ENCODE measurements around the gene SND1. TPM values are rescaled to one million over a fixed set of nuclear protein-coding genes. Genes with fewer than 3 reads are reported as not detected.

SND1 gene
- total RNA-seq, 4 donors from 2014 or later, result 64.3 to 77.0 (median 70.4) TPM

GRCh38 chr7:128112781-128113221 is 460.8 kb downstream of the SND1 start:
- Histone ChIP-seq H3K9me3 (no peaks in the 10 kb centered on the region), H3K27me3 (peaks cover 3% of the 10 kb centered on the region), H3K27ac (no peak overlapping the region), H3K36me3 (no peaks in the 10 kb centered on the region), H3K4me3 (no peak overlapping the region), H3K4me1 (peaks cover 0 to 2% (median 0%) of the 10 kb centered on the region in 4 donors)
- 34% methylated on average over 4 of the region's 4 CpGs; no CpG with 5 or more reads in 1 of the 2 donors for WGBS, 2 donors (ENCODE audit: low coverage in 1 of 2)
- TF ChIP-seq, protein P1, sequence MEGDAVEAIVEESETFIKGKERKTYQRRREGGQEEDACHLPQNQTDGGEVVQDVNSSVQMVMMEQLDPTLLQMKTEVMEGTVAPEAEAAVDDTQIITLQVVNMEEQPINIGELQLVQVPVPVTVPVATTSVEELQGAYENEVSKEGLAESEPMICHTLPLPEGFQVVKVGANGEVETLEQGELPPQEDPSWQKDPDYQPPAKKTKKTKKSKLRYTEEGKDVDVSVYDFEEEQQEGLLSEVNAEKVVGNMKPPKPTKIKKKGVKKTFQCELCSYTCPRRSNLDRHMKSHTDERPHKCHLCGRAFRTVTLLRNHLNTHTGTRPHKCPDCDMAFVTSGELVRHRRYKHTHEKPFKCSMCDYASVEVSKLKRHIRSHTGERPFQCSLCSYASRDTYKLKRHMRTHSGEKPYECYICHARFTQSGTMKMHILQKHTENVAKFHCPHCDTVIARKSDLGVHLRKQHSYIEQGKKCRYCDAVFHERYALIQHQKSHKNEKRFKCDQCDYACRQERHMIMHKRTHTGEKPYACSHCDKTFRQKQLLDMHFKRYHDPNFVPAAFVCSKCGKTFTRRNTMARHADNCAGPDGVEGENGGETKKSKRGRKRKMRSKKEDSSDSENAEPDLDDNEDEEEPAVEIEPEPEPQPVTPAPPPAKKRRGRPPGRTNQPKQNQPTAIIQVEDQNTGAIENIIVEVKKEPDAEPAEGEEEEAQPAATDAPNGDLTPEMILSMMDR (IDR thresholded peaks at IDR 0.05), result no peak
- TF ChIP-seq EP300 (IDR thresholded peaks at IDR 0.05; ENCODE audit: low read depth) (no peak), POLR2A (IDR thresholded peaks at IDR 0.05) (no peak), POLR2AphosphoS5 (IDR thresholded peaks at IDR 0.05) (no peak)
- DNase-seq, result peak; percentile 16
- in situ Hi-C loops (cut with MboI; ENCODE audit: low pct_ligation_motif_present in 1 of 4, low pct_unique_long_range_greater_than_20kb in 1 of 4, low sequenced_read_pairs in 3 of 4) (no loop called here), intact Hi-C loops (cut with DNase I; ENCODE audit: low total_unique reads) (no loop called here)

DNA sequence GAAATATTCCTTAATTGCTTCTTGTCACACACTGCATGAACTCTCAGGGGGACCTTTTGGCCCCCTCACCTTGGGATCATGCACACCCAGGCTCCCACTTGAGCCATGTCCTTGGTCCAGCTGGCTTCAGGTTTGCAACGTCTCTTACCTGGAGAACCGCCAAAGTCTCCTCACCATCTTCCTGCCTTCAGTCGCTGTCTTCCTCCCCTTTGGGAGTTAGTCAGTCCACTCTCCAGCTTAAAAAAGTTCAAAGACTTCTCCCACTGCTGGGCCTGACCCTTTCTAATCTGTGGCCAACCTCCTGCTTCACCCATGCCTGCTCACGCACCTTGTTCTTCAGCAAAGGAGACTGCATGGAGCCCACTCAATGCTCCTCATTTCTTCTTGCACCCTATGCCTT is 461.8 kb downstream of the SND1 start:
- intact Hi-C loops (cut with DNase I; ENCODE audit: low total_unique reads), result no loop called here
- Histone ChIP-seq H3K36me3 (no peaks in the 10 kb centered on the region), H3K4me3 (no peak overlapping the region), H3K9me3 (no peaks in the 10 kb centered on the region), H3K4me1 (no peaks in the 10 kb centered on the region), H3K27me3 (no peaks in the 10 kb centered on the region), H3K27ac (no peak overlapping the region)
- in situ Hi-C loops (cut with MboI; ENCODE audit: low pct_ligation_motif_present in 1 of 4, low pct_unique_long_range_greater_than_20kb in 1 of 4, low sequenced_read_pairs in 3 of 4), result no loop called here
- 86 to 100% methylated on average over 1 to 4 of the region's 4 CpGs for WGBS, 2 donors (ENCODE audit: low coverage in 1 of 2)
- no peak for DNase-seq
- no peak for TF ChIP-seq POLR2AphosphoS5 (IDR thresholded peaks at IDR 0.05)
- no peak for TF ChIP-seq EP300 (IDR thresholded peaks at IDR 0.05; ENCODE audit: low read depth)
- no peak for TF ChIP-seq POLR2A (IDR thresholded peaks at IDR 0.05)
- TF ChIP-seq, protein P1 (IDR thresholded peaks at IDR 0.05), result no peak

DNA sequence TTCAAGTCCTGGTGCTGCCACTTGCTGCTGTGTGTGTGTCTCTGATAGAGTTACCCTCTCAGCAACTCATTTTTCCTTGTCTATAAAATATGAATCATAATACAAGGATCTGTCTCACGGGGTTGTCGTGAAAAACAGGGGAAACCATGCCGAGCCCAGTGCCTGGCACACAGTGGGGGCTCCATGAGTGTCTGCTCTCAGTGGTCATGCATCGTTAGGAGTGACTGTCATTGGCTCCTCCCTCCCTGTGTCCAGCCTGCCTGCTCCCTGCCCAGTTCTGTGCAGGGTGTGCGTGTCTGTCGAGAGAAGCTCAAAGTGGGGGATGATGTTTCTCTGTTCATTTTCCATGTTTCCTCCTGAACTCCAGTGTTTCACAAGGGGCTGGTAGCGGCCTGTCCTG is 462.8 kb downstream of the SND1 start:
- no peak for DNase-seq
- WGBS, 2 donors (ENCODE audit: low coverage in 1 of 2), result 90% methylated on average over 7 of the region's 7 CpGs; no CpG with 5 or more reads in 1 of the 2 donors
- H3K9me3 ChIP-seq, result no peaks in the 10 kb centered on the region
- no peak overlapping the region for H3K27ac ChIP-seq
- TF ChIP-seq EP300 (IDR thresholded peaks at IDR 0.05; ENCODE audit: low read depth) (no peak), POLR2AphosphoS5 (IDR thresholded peaks at IDR 0.05) (no peak), POLR2A (IDR thresholded peaks at IDR 0.05) (no peak)
- TF ChIP-seq, protein P1 (IDR thresholded peaks at IDR 0.05), result no peak
- intact Hi-C loops (cut with DNase I; ENCODE audit: low total_unique reads) (no loop called here), in situ Hi-C loops (cut with MboI; ENCODE audit: low pct_ligation_motif_present in 1 of 4, low pct_unique_long_range_greater_than_20kb in 1 of 4, low sequenced_read_pairs in 3 of 4) (no loop called here)
- no peaks in the 10 kb centered on the region for H3K27me3 ChIP-seq
- H3K4me1 ChIP-seq, result no peaks in the 10 kb centered on the region
- no peak overlapping the region for H3K4me3 ChIP-seq
- no peaks in the 10 kb centered on the region for H3K36me3 ChIP-seq

- DNase-seq, result no peak
- intact Hi-C loops (cut with DNase I; ENCODE audit: low total_unique reads), result no loop called here
- TF ChIP-seq, protein P1 (IDR thresholded peaks at IDR 0.05), result no peak
- no peak for TF ChIP-seq EP300 (IDR thresholded peaks at IDR 0.05; ENCODE audit: low read depth)
- no peak for TF ChIP-seq POLR2AphosphoS5 (IDR thresholded peaks at IDR 0.05)
- TF ChIP-seq POLR2A (IDR thresholded peaks at IDR 0.05), result no peak
Observed at GRCh38 chr7:128115336-128115820, 463.4 kb downstream of the SND1 start.

More at GRCh38 chr7:128115336-128115820, 463.4 kb downstream of the SND1 start:
- 73 to 87% methylated on average over 4 to 10 of the region's 10 CpGs for WGBS, 2 donors (ENCODE audit: low coverage in 1 of 2)
- H3K36me3 ChIP-seq, result no peaks in the 10 kb centered on the region
- H3K27ac ChIP-seq, result no peak overlapping the region
- H3K4me1 ChIP-seq, result no peaks in the 10 kb centered on the region
- H3K4me3 ChIP-seq, result no peak overlapping the region
- in situ Hi-C loops (cut with MboI; ENCODE audit: low pct_ligation_motif_present in 1 of 4, low pct_unique_long_range_greater_than_20kb in 1 of 4, low sequenced_read_pairs in 3 of 4), result no loop called here
- no peaks in the 10 kb centered on the region for H3K27me3 ChIP-seq
- no peaks in the 10 kb centered on the region for H3K9me3 ChIP-seq

Measured in transverse colon (tissue), 4 donors.